Activated CD4-positive, alpha-beta T cell treated with anti-CD3 and anti-CD28 coated beads for 36 hours (primary cell): Measurements from ENCODE around the gene CHM. TPM values are rescaled to one million over a fixed set of nuclear protein-coding genes. Genes with fewer than 3 reads are reported as not detected.
"Not testable (repeated sequence)": the region's sequence is repeated elsewhere in the genome, so short reads cannot be mapped to it uniquely, and the experiment has no call there.

Experiments
- ATAC-seq: fragments of 200-7000 bp; cut with Tn5 transposase; one replicate; pipeline ENCODE4 v1.10.0; 2021; ENCODE audit warnings: mild to moderate bottlenecking, moderate library complexity
- CTCF ChIA-PET: fragments of 350-600 bp; sonication (Branson Sonifier 250); formaldehyde crosslinking; loops from one replicate; lab custom pipeline; 2021; ENCODE audit warnings: antibody characterized with exemption; lab: Charles Lee
- POLR2A ChIA-PET: fragments of 350-600 bp; sonication (Branson Sonifier 250); formaldehyde crosslinking; loops from one replicate; lab custom pipeline; 2021; ENCODE audit warnings: antibody characterized with exemption, inconsistent platforms; lab: Charles Lee
- DNase-seq: peaks from one replicate; pipeline ENCODE4 v3.0.0-alpha.2; 2020
- H3K27ac Mint-ChIP-seq: one replicate; pipeline ENCODE4 v1.8.0; 2021; ENCODE audit warnings: mixed read lengths
- H3K27me3 Mint-ChIP-seq: one replicate; pipeline ENCODE4 v1.8.0; 2021; ENCODE audit warnings: mixed read lengths
- H3K36me3 Mint-ChIP-seq: one replicate; pipeline ENCODE4 v1.8.0; 2021; ENCODE audit warnings: low read depth, mixed read lengths
- H3K4me1 Mint-ChIP-seq: one replicate; pipeline ENCODE4 v1.8.0; 2021; ENCODE audit warnings: mixed read lengths
- H3K4me3 Mint-ChIP-seq: one replicate; pipeline ENCODE4 v1.8.0; 2021; ENCODE audit warnings: mild to moderate bottlenecking, moderate library complexity, mixed read lengths
- H3K9me3 Mint-ChIP-seq: one replicate; pipeline ENCODE4 v1.8.0; 2021; ENCODE audit warnings: low read depth, mixed read lengths
- intact Hi-C, 2 experiments: fragments of 100-400 bp; cut with DNase I in 1 of 2; cut with micrococcal nuclease in 1 of 2; formaldehyde crosslinking; loops; one replicate each; pipeline versions ENCODE4 v1.14.2 to v1.15.1; 2022 to 2024; cut with DNase I, micrococcal nuclease
- total RNA-seq, 2 experiments: library from RNA; stranded (reverse); gene quantifications; one replicate each; pipeline ENCODE4 v1.2.3, GENCODE V29; 2021

CHM gene
- total RNA-seq, 2 experiments from 2014 or later, result 10.9 to 14.7 TPM

- ChIA-PET CTCF (no interaction called here), POLR2A (interaction anchor here (0.6 kb wide), 1 partner anchor 1154 kb away, joined by 4 read pairs; no protein-coding TSS in a partner anchor)
- Mint-ChIP-seq H3K9me3 (no peaks in the 10 kb centered on the region), H3K27ac (no peak overlapping the region), H3K4me3 (no peak overlapping the region), H3K36me3 (peaks cover 3% of the 10 kb centered on the region), H3K27me3 (no peaks in the 10 kb centered on the region), H3K4me1 (peaks cover 27% of the 10 kb centered on the region)
- intact Hi-C loops, result no loop called here
- DNase-seq (no peak), ATAC-seq (no peak)
Observed at GRCh38 chrX:85995641-85996040, 51.7 kb downstream of the CHM start.

- ChIA-PET POLR2A (no interaction called here), CTCF (no interaction called here)
- Mint-ChIP-seq H3K9me3 (no peaks in the 10 kb centered on the region), H3K27me3 (no peaks in the 10 kb centered on the region), H3K27ac (no peak overlapping the region), H3K4me3 (no peak overlapping the region), H3K36me3 (peaks cover 5% of the 10 kb centered on the region), H3K4me1 (peaks cover 27% of the 10 kb centered on the region)
- DNase-seq, result no peak
- intact Hi-C loops, result no loop called here
- ATAC-seq, result no peak
Observed at GRCh38 chrX:85994797-85995196, 52.6 kb downstream of the CHM start.

- Mint-ChIP-seq H3K36me3 (peaks cover 5% of the 10 kb centered on the region), H3K27ac (no peak overlapping the region), H3K9me3 (no peaks in the 10 kb centered on the region), H3K27me3 (no peaks in the 10 kb centered on the region), H3K4me3 (no peak overlapping the region), H3K4me1 (peaks cover 27% of the 10 kb centered on the region)
- ChIA-PET POLR2A (no interaction called here), CTCF (no interaction called here)
- DNase-seq (no peak), ATAC-seq (no peak)
- intact Hi-C loops, result no loop called here
Observed at GRCh38 chrX:85994228-85994627, 53.1 kb downstream of the CHM start.

- no peak overlapping the region for H3K4me3 Mint-ChIP-seq
- intact Hi-C loops, result no loop called here
- no peak for ATAC-seq
- ChIA-PET CTCF (no interaction called here), POLR2A (no interaction called here)
- peaks cover 5% of the 10 kb centered on the region for H3K36me3 Mint-ChIP-seq
- no peak overlapping the region for H3K27ac Mint-ChIP-seq
- peaks cover 28% of the 10 kb centered on the region for H3K4me1 Mint-ChIP-seq
- no peaks in the 10 kb centered on the region for H3K27me3 Mint-ChIP-seq
- no peaks in the 10 kb centered on the region for H3K9me3 Mint-ChIP-seq
- no peak for DNase-seq
Observed at GRCh38 chrX:85993539-85994197, 53.7 kb downstream of the CHM start.

- Mint-ChIP-seq H3K9me3 (no peaks in the 10 kb centered on the region), H3K4me1 (peaks cover 33% of the 10 kb centered on the region), H3K4me3 (no peak overlapping the region), H3K36me3 (peaks cover 13% of the 10 kb centered on the region), H3K27me3 (no peaks in the 10 kb centered on the region), H3K27ac (no peak overlapping the region)
- ChIA-PET POLR2A (no interaction called here), CTCF (no interaction called here)
- intact Hi-C loops, result no loop called here
- ATAC-seq (peak; percentile 76), DNase-seq (peak; percentile 6)
Observed at GRCh38 chrX:85992811-85993229, 54.5 kb downstream of the CHM start.

GRCh38 chrX:85988353-85988752 is 59.0 kb downstream of the CHM start:
- peaks cover 16% of the 10 kb centered on the region for H3K4me1 Mint-ChIP-seq
- ChIA-PET CTCF (no interaction called here), POLR2A (no interaction called here)
- peaks cover 19% of the 10 kb centered on the region for H3K36me3 Mint-ChIP-seq
- H3K4me3 Mint-ChIP-seq, result no peak overlapping the region
- intact Hi-C loops, result no loop called here
- no peaks in the 10 kb centered on the region for H3K27me3 Mint-ChIP-seq
- no peak for ATAC-seq
- no peak for DNase-seq
- H3K9me3 Mint-ChIP-seq, result no peaks in the 10 kb centered on the region
- no peak overlapping the region for H3K27ac Mint-ChIP-seq

- Mint-ChIP-seq H3K27me3 (no peaks in the 10 kb centered on the region), H3K4me3 (no peak overlapping the region), H3K36me3 (peaks cover 22% of the 10 kb centered on the region), H3K4me1 (no peaks in the 10 kb centered on the region), H3K27ac (no peak overlapping the region), H3K9me3 (no peaks in the 10 kb centered on the region)
- ChIA-PET POLR2A (no interaction called here), CTCF (no interaction called here)
- DNase-seq, result no peak
- ATAC-seq, result no peak
- intact Hi-C loops, result no loop called here
Observed at GRCh38 chrX:85980286-85980685, 67.1 kb downstream of the CHM start.

- intact Hi-C loops, result no loop called here
- DNase-seq (no peak), ATAC-seq (no peak)
- Mint-ChIP-seq H3K4me3 (no peak overlapping the region), H3K27ac (no peak overlapping the region), H3K4me1 (no peaks in the 10 kb centered on the region), H3K27me3 (no peaks in the 10 kb centered on the region), H3K9me3 (no peaks in the 10 kb centered on the region), H3K36me3 (peaks cover 27% of the 10 kb centered on the region)
- ChIA-PET POLR2A (no interaction called here), CTCF (no interaction called here)
Observed at GRCh38 chrX:85977218-85977617, 70.1 kb downstream of the CHM start.

- DNase-seq, result not testable (repeated sequence)
Observed at GRCh38 chrX:85972351-85972750, 75.0 kb downstream of the CHM start.

GRCh38 chrX:85964744-85965143 is 82.6 kb downstream of the CHM start:
- H3K27ac Mint-ChIP-seq, result no peak overlapping the region
- no peaks in the 10 kb centered on the region for H3K4me1 Mint-ChIP-seq
- intact Hi-C loops, result no loop called here
- no peaks in the 10 kb centered on the region for H3K9me3 Mint-ChIP-seq
- CTCF ChIA-PET, result no interaction called here
- H3K4me3 Mint-ChIP-seq, result no peak overlapping the region
- H3K36me3 Mint-ChIP-seq, result peaks cover 7% of the 10 kb centered on the region
- ATAC-seq (no peak), DNase-seq (no peak)
- POLR2A ChIA-PET, result no interaction called here
- no peaks in the 10 kb centered on the region for H3K27me3 Mint-ChIP-seq

More at GRCh38 chrX:85972351-85972750, 75.0 kb downstream of the CHM start:
- ATAC-seq, H3K4me1 Mint-ChIP-seq, intact Hi-C loops, H3K9me3 Mint-ChIP-seq, POLR2A ChIA-PET, H3K27ac Mint-ChIP-seq, H3K4me3 Mint-ChIP-seq, CTCF ChIA-PET, H3K27me3 Mint-ChIP-seq: not testable (repeated sequence)
- H3K36me3 Mint-ChIP-seq, result peaks cover 21% of the 10 kb centered on the region

- DNase-seq (no peak), ATAC-seq (no peak)
- Mint-ChIP-seq H3K27ac (no peak overlapping the region), H3K9me3 (no peaks in the 10 kb centered on the region), H3K4me3 (no peak overlapping the region), H3K36me3 (peaks cover 7% of the 10 kb centered on the region), H3K4me1 (no peaks in the 10 kb centered on the region), H3K27me3 (no peaks in the 10 kb centered on the region)
- CTCF ChIA-PET, result no interaction called here
- intact Hi-C loops, result no loop called here
- POLR2A ChIA-PET, result no interaction called here
Observed at GRCh38 chrX:85963736-85964135, 83.6 kb downstream of the CHM start.

GRCh38 chrX:85955510-85955909 is 91.8 kb downstream of the CHM start:
- no peak overlapping the region for H3K27ac Mint-ChIP-seq
- H3K4me1 Mint-ChIP-seq, result no peaks in the 10 kb centered on the region
- ATAC-seq (no peak), DNase-seq (no peak)
- ChIA-PET CTCF (no interaction called here), POLR2A (no interaction called here)
- H3K36me3 Mint-ChIP-seq, result peaks cover 38% of the 10 kb centered on the region
- no peaks in the 10 kb centered on the region for H3K27me3 Mint-ChIP-seq
- no peak overlapping the region for H3K4me3 Mint-ChIP-seq
- H3K9me3 Mint-ChIP-seq, result peaks cover 10% of the 10 kb centered on the region
- intact Hi-C loops, result no loop called here
